Stimulated activated CD8-positive, alpha-beta memory T cell treated with anti-CD3 and anti-CD28 coated beads, Interleukin-4, amount 100 ng/mL, for 4 hours (primary cell): Measurements from ENCODE around the gene RGPD5.
"Not testable (repeated sequence)": the region's sequence is repeated elsewhere in the genome, so short reads cannot be mapped to it uniquely, and the experiment has no call there.

ENCODE experiments used
- DNase-seq, 2 donors: peaks; one replicate each; pipeline ENCODE4 v3.0.0-alpha.2; 2020; ENCODE audit warnings: low read depth in 2 of 2, low spot score in 1 of 2

The RGPD5 gene

GRCh38 chr2:109794074-109794737, at the start of gene RGPD5:
RGPD5 (plus strand) TSS chr2:109794305; CDS start chr2:109794466, 161 bp downstream.
- DNase-seq = not testable (repeated sequence)

DNA sequence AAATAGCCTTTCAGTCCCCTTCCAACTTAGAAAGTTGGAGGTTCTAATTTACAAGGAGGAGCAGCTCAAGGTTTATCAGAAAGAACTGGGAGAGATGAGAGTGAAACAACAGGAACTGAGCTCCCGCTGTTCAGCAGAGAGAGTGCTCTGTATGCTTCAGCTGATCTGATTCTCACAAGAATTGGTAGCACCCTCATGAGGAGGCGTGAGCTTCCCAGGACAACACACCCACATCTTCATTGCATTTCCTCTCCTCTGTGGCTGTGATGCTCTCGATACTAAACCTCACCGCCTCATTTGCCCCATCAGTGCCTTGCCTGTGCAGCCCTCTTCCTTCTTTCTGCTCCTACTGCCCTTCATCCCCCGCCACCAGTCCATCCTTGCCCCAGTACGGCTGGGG, 42.5 kb upstream of the RGPD5 start:
- not testable (repeated sequence) for DNase-seq

- not testable (repeated sequence) for DNase-seq
Observed at GRCh38 chr2:109757163-109757824, 36.8 kb upstream of the RGPD5 start.

DNA sequence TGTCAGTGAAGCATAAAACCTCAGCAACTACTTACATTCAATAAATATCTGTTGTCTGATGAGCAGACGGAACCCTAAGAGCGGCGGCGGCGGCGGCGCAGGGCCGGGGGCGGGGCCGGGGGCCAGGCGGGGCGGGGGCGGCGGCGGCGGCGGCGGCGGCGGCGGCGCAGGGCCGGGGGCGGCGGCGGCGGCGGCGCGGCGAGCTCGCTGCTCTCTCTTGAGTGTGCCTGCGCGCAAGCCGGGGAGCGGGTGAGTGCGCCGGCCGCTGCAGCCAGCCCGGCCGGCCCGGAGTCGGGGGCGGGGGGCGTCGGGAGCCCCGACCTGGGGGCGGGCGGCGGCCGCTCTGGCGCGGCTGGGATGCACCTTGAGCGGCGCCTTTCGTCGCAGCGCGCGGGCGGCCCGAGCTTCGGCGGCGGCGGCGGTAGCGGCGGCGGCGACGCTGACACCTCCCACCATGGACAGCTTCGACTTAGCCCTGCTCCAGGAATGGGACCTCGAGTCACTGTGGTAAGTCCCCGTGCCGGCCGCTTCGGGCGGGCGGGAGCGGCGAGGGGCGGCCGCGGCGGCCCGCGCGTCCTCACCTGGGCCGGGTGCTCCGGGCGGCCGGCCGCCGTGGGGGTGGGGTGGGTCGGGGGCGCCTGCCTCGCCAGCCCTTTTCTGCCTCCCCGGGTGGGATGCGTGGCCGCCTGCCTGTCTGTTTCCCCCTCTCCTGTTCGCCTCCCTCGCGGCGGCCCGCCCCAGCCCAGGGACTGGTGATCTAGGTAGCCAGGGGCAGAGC, 33.7 kb upstream of the RGPD5 start:
- DNase-seq = not testable (repeated sequence)

GRCh38 chr2:109761043-109761454, 33.1 kb upstream of the RGPD5 start:
- not testable (repeated sequence) for DNase-seq

DNA sequence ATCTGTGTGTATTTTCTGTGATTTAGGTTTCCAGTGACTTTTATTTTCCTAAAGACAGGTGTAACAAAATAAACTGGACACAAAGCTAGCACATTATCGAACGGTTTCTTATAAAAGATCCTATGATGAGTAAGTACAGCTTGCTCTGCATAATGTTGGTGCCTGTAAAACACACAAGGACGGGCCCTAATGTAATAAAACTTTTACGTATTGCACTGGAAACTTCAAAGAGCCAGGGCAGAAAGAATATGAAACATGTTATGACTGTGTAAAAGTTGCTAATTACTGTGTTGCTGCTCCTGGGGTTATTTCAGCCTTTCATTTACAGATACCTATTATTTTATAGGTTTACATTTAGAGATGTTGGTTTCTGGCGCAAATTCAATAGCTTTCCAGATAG, 32.1 kb upstream of the RGPD5 start:
- DNase-seq = not testable (repeated sequence)

DNA sequence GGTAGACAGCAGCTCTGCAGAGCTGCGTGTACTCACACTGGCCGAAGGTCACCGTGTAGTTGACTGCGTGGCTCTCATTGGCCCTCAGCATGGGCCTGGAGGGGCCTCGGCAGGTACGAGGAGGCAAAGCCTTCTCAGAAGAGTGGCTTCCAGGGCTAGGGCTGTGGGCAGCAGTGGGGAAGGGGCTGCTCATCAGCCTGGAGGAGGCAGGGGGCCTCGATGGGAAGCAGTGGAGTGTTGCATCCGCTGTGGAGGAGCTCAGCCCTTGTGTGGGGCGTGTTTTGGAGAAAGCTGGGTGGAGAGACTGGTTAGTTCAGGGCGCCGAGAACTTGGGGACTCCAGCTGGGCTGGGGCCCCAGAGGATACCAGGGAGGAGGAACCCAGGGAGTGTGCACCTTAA, 28.0 kb upstream of the RGPD5 start:
- DNase-seq = not testable (repeated sequence)

DNA sequence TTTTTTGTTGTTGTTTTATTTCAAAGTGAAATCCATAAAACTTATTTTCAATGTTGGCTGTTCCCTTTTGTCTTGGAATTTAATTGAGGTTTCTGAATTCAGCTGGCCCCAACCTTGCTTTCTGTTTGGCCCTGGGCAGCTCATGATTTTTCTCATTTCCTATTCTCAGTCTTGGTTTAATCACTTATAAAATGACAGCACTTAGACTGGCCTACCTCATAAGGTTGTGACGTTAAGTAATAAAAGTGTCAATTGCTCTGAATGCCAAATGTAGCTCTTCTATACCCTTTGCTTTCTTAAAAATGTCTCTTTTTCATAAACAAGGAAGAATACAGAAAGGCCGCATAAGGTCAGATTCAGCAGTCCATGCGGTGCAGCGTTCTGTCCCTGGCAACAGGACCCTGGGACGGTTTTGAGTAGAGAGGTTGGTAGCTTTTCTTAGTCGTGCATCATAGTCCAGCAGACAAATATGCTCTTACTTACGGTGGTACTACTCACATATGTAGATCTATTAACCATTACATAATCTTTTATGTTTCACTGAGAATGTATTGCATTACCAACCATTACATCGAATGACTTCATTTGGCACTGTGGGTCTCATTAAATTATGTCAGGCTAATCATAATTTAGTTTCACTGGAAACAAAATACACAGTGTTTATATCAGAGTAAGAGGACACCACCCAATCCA, 27.1 kb upstream of the RGPD5 start:
- not testable (repeated sequence) for DNase-seq

GRCh38 chr2:109768934-109769333, 25.2 kb upstream of the RGPD5 start:
- DNase-seq = not testable (repeated sequence)

DNA sequence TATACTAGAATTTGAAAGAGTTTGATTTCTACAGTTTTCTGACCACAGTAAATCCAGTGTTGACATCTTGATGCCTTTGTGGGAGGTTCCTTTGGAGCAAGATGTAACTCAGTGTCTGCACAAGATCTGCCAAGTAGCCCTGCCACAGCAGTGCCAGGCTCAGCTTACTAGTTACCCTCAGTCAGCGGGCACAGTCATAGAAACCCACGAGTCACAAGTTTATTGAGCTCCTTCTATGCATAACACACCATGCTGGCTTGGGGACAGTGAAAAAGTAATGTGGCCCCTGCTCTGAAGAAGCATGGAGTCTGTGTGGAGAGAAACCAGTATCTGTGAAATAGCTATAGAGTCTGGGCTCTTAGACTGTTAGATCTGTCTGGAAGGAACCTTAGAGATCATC, 15.0 kb upstream of the RGPD5 start:
- DNase-seq = not testable (repeated sequence)

DNA sequence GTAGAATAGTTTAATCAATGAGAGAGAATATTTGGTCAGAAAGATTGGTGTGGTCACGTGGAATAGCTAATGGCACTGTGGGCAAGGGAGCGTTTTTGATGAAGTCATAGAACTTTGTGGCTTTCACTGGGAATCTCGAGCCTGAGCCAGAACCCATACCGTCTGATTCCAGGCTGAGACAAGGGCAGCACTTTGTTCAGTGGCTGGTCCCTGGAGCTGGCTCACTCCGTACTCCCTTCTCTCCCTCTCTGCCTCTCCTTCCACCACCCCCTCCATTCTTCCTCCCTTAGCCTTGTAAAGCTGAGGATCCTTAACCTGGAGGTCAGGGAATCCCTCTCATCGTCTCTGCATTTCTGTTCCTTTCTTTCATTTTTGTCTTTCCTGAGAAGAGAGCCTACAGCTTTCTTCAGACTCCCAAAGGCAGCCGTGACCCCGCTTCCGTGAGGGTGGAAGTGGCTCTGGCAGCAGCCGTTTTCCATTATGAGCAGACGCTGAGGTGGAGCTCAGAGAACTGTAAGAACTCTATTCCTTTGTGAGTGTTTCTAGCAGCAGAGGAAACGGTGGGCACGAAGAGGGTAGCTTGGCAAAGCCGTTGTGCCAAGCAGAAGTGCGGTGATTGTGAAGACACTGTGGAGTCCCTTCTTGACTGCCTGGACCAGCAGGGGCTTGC, 12.8 kb upstream of the RGPD5 start:
- DNase-seq = not testable (repeated sequence)

DNA sequence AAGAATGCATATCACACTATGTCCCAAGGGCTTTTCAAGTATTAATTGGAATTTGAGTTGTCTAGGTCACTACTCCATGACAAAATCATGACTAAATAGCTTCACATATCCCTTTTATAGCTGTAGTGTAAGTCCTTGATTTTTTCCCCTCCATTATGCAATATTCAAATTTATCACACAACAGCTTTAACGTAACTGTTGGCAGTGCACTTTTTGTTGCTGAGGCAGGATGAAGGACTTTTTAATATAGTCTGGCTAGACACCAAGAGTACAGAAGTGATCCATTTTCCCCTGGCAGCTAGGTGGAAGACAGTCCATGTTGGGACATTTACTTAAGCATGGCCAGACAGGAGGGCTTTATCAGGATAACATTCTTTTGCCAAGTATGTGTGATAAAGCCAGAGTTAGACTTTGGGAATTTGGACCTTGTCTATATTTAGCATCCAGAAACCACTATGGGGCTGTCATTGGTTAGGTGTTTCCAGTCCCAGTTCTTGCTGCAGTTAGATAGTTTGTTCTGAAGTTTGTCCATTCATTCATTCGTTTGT, 11.6 kb upstream of the RGPD5 start:
- DNase-seq = not testable (repeated sequence)

DNA sequence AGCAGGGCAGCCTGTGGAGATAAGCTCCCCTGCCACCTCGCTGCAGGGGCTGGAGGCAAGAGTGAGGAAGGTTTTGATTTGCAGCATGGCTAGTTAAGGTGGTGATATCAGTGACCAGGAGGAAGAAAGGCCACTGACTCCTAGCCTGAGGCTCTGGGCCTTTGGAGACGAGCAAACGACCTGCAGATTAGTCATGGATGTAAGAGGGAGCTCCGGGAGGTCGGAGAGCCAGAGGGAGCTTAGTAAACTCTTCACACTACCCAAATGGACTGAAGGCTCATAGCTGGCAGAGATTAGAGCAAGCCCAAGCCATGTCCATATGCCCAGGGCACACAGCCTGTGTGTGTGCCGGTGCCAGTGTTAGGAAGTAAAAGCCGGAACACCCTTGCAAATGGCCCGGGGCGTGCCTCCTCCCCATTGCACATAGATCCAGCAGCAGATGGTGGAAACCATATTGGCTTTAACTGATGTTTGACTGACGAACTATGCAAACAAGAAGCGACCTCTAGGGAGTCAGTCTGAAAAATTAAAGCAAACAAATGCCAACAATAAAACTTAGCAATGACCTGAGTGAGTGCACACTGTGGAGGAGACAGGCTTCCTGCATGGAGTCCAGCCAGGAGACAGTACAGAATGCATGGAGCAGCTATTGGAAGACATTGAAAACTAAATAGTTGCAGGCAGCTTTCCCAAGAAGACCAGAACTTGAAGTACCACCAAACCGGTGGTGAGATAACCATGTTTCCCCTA, 2.4 kb upstream of the RGPD5 start:
- DNase-seq = not testable (repeated sequence)

GRCh38 chr2:109792659-109793058, 1.4 kb upstream of the RGPD5 start:
- not testable (repeated sequence) for DNase-seq

GRCh38 chr2:109871129-109871751, 77.1 kb downstream of the RGPD5 start:
- DNase-seq = not testable (repeated sequence)

GRCh38 chr2:109876625-109877024, 82.5 kb downstream of the RGPD5 start:
- DNase-seq = not testable (repeated sequence)

GRCh38 chr2:109882112-109882511, 88.0 kb downstream of the RGPD5 start:
- not testable (repeated sequence) for DNase-seq

DNA sequence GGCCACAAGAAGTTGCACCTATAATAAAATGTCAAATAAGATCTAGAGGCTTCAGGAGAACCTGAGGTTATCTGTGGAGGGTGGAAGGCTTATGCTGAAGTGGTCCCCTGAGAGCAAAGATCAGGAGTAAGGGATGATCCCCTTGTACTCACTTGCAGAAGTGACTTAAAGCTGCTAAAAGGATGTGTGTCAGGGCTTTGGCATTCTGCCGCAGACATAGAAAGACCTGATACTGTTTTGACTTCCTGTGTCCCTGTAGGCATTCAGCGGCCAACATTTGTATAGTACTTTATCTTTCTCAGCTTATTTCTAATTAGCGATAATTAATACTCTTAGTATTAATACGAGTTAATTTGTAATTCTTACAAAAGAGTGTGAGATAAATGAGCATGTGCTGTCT, 94.3 kb downstream of the RGPD5 start:
- DNase-seq = not testable (repeated sequence)

DNA sequence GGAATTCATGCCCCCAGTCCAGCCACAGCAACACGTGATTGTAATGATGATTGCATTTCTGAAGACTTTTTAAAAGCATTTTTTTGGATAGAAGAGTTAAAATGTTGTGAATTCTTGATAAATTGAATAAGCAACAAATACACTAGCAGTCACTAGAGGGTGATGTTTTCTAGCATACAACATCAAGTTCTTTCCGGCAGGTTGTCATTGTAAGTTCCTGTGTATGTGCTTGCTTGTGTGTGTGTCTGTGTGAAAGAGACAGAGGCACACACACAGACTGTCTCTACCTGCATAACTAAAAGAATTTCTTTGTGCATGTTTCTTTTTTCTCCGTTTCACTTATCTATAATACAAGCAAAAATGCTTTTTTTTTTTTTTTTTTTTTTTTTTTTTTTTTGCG, 95.8 kb downstream of the RGPD5 start:
- DNase-seq = not testable (repeated sequence)
